ENCODE results near the gene PIAS1.

The PIAS1 gene

GRCh38 chr15:68022061-68022460 is 32.1 kb upstream of the PIAS1 start:
- H2AFZ ChIP-seq (ENCODE audit: low read depth, low read length, severe bottlenecking) = no peak overlapping the region

GRCh38 chr15:68023307-68024101 is 30.6 kb upstream of the PIAS1 start:
- no peaks in the 10 kb centered on the region for H3K9me2 ChIP-seq (replicated peaks; ENCODE audit: insufficient read depth, low read length)
- H3K4me2 ChIP-seq (ENCODE audit: low read depth, low read length, poor library complexity, severe bottlenecking) = no peak overlapping the region
- no peak overlapping the region for H3K27ac ChIP-seq (ENCODE audit: low read depth, low read length)
- H4K20me1 ChIP-seq (ENCODE audit: low read depth, low read length) = no peaks in the 10 kb centered on the region
- H3K36me3 ChIP-seq (ENCODE audit: low read length) = no peaks in the 10 kb centered on the region
- H3K9me3 ChIP-seq (ENCODE audit: insufficient read depth, low read length) = no peaks in the 10 kb centered on the region
- no peaks in the 10 kb centered on the region for H3K27me3 ChIP-seq (ENCODE audit: low read length)
- no peak overlapping the region for H3K9ac ChIP-seq (ENCODE audit: low read length)
- no peak overlapping the region for H2AFZ ChIP-seq (ENCODE audit: low read depth, low read length, severe bottlenecking)
- TF ChIP-seq, protein P1, sequence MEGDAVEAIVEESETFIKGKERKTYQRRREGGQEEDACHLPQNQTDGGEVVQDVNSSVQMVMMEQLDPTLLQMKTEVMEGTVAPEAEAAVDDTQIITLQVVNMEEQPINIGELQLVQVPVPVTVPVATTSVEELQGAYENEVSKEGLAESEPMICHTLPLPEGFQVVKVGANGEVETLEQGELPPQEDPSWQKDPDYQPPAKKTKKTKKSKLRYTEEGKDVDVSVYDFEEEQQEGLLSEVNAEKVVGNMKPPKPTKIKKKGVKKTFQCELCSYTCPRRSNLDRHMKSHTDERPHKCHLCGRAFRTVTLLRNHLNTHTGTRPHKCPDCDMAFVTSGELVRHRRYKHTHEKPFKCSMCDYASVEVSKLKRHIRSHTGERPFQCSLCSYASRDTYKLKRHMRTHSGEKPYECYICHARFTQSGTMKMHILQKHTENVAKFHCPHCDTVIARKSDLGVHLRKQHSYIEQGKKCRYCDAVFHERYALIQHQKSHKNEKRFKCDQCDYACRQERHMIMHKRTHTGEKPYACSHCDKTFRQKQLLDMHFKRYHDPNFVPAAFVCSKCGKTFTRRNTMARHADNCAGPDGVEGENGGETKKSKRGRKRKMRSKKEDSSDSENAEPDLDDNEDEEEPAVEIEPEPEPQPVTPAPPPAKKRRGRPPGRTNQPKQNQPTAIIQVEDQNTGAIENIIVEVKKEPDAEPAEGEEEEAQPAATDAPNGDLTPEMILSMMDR (IDR thresholded peaks at IDR 0.05; ENCODE audit: insufficient read depth, low read length, poor library complexity, severe bottlenecking) = no peak
- TF ChIP-seq EZH2phosphoT487 (conservative IDR thresholded peaks at IDR 0.05; ENCODE audit: low read length) = no peak
- no peaks in the 10 kb centered on the region for H3K79me2 ChIP-seq (ENCODE audit: insufficient read depth, low read length)
- H3F3A ChIP-seq (ENCODE audit: insufficient read depth) = no peaks in the 10 kb centered on the region
- H3K4me3 ChIP-seq (ENCODE audit: insufficient read depth, low read length, poor library complexity, severe bottlenecking) = no peak overlapping the region

More at GRCh38 chr15:68022061-68022460, 32.1 kb upstream of the PIAS1 start:
- no peak overlapping the region for H3K4me3 ChIP-seq (ENCODE audit: insufficient read depth, low read length, poor library complexity, severe bottlenecking)
- no peaks in the 10 kb centered on the region for H3K36me3 ChIP-seq (ENCODE audit: low read length)
- no peaks in the 10 kb centered on the region for H3K79me2 ChIP-seq (ENCODE audit: insufficient read depth, low read length)
- H3K9me3 ChIP-seq (ENCODE audit: insufficient read depth, low read length) = no peaks in the 10 kb centered on the region
- no peak overlapping the region for H3K27ac ChIP-seq (ENCODE audit: low read depth, low read length)
- no peaks in the 10 kb centered on the region for H4K20me1 ChIP-seq (ENCODE audit: low read depth, low read length)
- H3K27me3 ChIP-seq (ENCODE audit: low read length) = no peaks in the 10 kb centered on the region
- no peak overlapping the region for H3K9ac ChIP-seq (ENCODE audit: low read length)
- TF ChIP-seq, protein P1 (IDR thresholded peaks at IDR 0.05; ENCODE audit: insufficient read depth, low read length, poor library complexity, severe bottlenecking) = no peak
- TF ChIP-seq EZH2phosphoT487 (conservative IDR thresholded peaks at IDR 0.05; ENCODE audit: low read length) = no peak
- no peak overlapping the region for H3K4me2 ChIP-seq (ENCODE audit: low read depth, low read length, poor library complexity, severe bottlenecking)
- no peaks in the 10 kb centered on the region for H3F3A ChIP-seq (ENCODE audit: insufficient read depth)
- no peaks in the 10 kb centered on the region for H3K9me2 ChIP-seq (replicated peaks; ENCODE audit: insufficient read depth, low read length)

DNA sequence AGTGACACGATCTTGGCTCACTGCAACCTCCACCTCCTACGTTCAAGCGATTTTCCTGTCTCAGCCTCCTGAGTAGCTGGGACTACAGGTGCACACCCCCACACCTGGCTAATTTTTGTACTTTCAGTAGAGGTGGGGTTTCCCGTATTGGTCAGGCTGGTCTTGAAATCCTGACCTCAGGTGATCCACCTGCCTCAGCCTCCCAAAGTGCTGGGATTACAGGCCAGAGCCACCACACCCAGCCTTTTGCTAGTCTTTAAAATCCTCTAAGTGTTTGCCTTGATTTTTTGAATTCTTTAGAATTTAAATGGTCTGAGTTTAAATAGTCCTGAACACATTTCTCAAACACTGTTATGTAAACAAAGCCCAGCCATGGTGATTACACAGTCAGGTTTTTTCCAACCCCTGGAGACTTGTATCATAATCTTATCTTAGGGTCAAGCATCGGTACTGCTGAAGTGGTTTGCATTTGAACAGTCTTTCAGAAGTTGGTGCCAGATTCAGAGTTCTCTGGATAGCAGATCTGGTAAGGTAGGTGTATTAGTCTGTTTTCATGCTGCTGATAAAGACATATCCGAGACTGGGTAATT is 28.2 kb upstream of the PIAS1 start:
- no peaks in the 10 kb centered on the region for H3K79me2 ChIP-seq (ENCODE audit: insufficient read depth, low read length)
- H3K4me3 ChIP-seq (ENCODE audit: insufficient read depth, low read length, poor library complexity, severe bottlenecking) = no peak overlapping the region
- no peak overlapping the region for H2AFZ ChIP-seq (ENCODE audit: low read depth, low read length, severe bottlenecking)
- H3K27ac ChIP-seq (ENCODE audit: low read depth, low read length) = no peak overlapping the region
- no peak overlapping the region for H3K9ac ChIP-seq (ENCODE audit: low read length)
- TF ChIP-seq, protein P1 (IDR thresholded peaks at IDR 0.05; ENCODE audit: insufficient read depth, low read length, poor library complexity, severe bottlenecking) = no peak
- no peak for TF ChIP-seq EZH2phosphoT487 (conservative IDR thresholded peaks at IDR 0.05; ENCODE audit: low read length)
- H3K9me2 ChIP-seq (replicated peaks; ENCODE audit: insufficient read depth, low read length) = no peaks in the 10 kb centered on the region
- H3K9me3 ChIP-seq (ENCODE audit: insufficient read depth, low read length) = no peaks in the 10 kb centered on the region
- H4K20me1 ChIP-seq (ENCODE audit: low read depth, low read length) = no peaks in the 10 kb centered on the region
- H3K27me3 ChIP-seq (ENCODE audit: low read length) = no peaks in the 10 kb centered on the region
- H3K36me3 ChIP-seq (ENCODE audit: low read length) = no peaks in the 10 kb centered on the region
- H3F3A ChIP-seq (ENCODE audit: insufficient read depth) = no peaks in the 10 kb centered on the region
- H3K4me2 ChIP-seq (ENCODE audit: low read depth, low read length, poor library complexity, severe bottlenecking) = no peak overlapping the region

All from SU-DHL-6 (cell line).